ENCODE data around the gene WDR93. TPM values are rescaled to one million over a fixed set of nuclear protein-coding genes. Genes with fewer than 3 reads are reported as not detected.
A peak's percentile ranks its signal among the peaks of the same experiment; 100 is the strongest.

The WDR93 gene
- total RNA-seq, 1 experiment from 2014 or later = 0.16 TPM

DNA sequence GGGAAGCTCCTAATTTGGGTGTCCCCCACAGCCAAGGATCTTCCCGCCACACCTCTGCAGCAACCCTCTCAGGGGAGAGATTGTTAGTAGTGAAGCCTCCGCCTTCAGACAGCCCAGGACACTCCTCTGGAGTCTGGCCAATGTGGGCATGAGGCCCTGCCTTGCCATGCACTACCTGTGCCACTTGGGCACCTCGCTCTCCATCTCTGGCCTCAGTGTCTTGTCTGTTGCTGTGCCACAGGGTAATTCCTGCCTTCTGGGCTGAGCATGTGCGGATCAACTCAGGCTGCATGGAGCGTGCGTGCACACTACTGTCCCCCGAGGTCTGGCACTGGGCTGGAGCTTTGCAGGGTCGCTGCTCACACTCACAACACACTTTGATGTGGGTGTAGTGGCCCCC lies 68.4 kb downstream of the WDR93 start:
- Mint-ChIP-seq H3K27me3 (ENCODE audit: insufficient read depth, unreplicated experiment) (no peaks in the 10 kb centered on the region), H3K4me3 (ENCODE audit: unreplicated experiment) (no peak overlapping the region), H3K36me3 (ENCODE audit: insufficient read depth, unreplicated experiment) (no peaks in the 10 kb centered on the region), H3K4me1 (ENCODE audit: low read depth, unreplicated experiment) (peaks cover 16% of the 10 kb centered on the region), H3K27ac (ENCODE audit: unreplicated experiment) (no peak overlapping the region), H3K9me3 (ENCODE audit: unreplicated experiment) (no peaks in the 10 kb centered on the region)
- Histone ChIP-seq H3K36me3 (ENCODE audit: control insufficient read depth, insufficient read depth, low read length) (no peaks in the 10 kb centered on the region), H3K27me3 (replicated peaks; ENCODE audit: control insufficient read depth, insufficient read depth, low read length) (no peaks in the 10 kb centered on the region), H3K4me1 (peaks cover 33% of the 10 kb centered on the region), H3K4me3 (ENCODE audit: low read depth, low read length) (no peak overlapping the region), H3K9me3 (no peaks in the 10 kb centered on the region)
- intact Hi-C loops (cut with micrococcal nuclease; ENCODE audit: unreplicated experiment) = no loop called here
- TF ChIP-seq, protein P1, sequence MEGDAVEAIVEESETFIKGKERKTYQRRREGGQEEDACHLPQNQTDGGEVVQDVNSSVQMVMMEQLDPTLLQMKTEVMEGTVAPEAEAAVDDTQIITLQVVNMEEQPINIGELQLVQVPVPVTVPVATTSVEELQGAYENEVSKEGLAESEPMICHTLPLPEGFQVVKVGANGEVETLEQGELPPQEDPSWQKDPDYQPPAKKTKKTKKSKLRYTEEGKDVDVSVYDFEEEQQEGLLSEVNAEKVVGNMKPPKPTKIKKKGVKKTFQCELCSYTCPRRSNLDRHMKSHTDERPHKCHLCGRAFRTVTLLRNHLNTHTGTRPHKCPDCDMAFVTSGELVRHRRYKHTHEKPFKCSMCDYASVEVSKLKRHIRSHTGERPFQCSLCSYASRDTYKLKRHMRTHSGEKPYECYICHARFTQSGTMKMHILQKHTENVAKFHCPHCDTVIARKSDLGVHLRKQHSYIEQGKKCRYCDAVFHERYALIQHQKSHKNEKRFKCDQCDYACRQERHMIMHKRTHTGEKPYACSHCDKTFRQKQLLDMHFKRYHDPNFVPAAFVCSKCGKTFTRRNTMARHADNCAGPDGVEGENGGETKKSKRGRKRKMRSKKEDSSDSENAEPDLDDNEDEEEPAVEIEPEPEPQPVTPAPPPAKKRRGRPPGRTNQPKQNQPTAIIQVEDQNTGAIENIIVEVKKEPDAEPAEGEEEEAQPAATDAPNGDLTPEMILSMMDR (IDR thresholded peaks at IDR 0.05; ENCODE audit: insufficient read depth in 1 of 2, low read depth in 1 of 2, low read length in 1 of 2, severe bottlenecking in 1 of 2, unreplicated experiment in 1 of 2) = no peak
- no peak for DNase-seq
- ChIA-PET CTCF (interaction anchor here (5.7 kb wide), 1 partner anchor 117 kb away, joined by 154 read pairs; no protein-coding TSS in a partner anchor), POLR2A (no interaction called here)
- no TSS peak for BruUV-seq (replicated peaks)

DNA sequence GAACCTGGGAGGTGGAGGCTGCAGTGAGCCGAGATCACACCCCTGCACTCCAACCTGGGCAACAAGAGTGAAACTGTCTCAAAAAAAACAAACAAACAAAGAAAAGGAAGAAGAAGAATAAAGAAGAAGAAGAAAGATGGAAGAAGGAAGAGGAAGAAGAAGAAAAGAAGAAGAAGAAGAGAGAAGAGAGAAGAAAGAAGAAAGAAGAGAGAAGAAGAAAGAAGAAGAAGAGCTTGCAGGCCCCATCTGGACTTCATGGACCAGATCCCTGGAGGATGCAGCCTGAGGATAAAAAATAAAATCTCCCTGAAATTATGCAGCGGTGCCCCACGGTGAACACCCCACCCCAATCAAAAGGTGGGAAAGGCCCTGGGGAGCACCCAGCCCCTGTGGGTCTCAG lies 69.2 kb downstream of the WDR93 start:
- no peak overlapping the region for H3K27ac Mint-ChIP-seq (ENCODE audit: unreplicated experiment)
- CTCF ChIA-PET = interaction anchor here (0.6 to 5.7 kb wide), 10 partner anchors 10 to 131 kb away, joined by 3 to 154 read pairs (median 4); partner anchors contain the start of gene MESP1
- H3K4me3 Mint-ChIP-seq (ENCODE audit: unreplicated experiment) = no peak overlapping the region
- no peaks in the 10 kb centered on the region for H3K36me3 ChIP-seq (ENCODE audit: control insufficient read depth, insufficient read depth, low read length)
- H3K4me1 Mint-ChIP-seq (ENCODE audit: low read depth, unreplicated experiment) = peaks cover 10% of the 10 kb centered on the region
- no peaks in the 10 kb centered on the region for H3K27me3 ChIP-seq (replicated peaks; ENCODE audit: control insufficient read depth, insufficient read depth, low read length)
- no peak for DNase-seq
- no TSS peak for BruUV-seq (replicated peaks)
- no peaks in the 10 kb centered on the region for H3K9me3 ChIP-seq
- H3K9me3 Mint-ChIP-seq (ENCODE audit: unreplicated experiment) = no peaks in the 10 kb centered on the region
- H3K4me1 ChIP-seq = peaks cover 30% of the 10 kb centered on the region
- no peaks in the 10 kb centered on the region for H3K36me3 Mint-ChIP-seq (ENCODE audit: insufficient read depth, unreplicated experiment)
- no peaks in the 10 kb centered on the region for H3K27me3 Mint-ChIP-seq (ENCODE audit: insufficient read depth, unreplicated experiment)
- no peak overlapping the region for H3K4me3 ChIP-seq (ENCODE audit: low read depth, low read length)
- POLR2A ChIA-PET = no interaction called here
- TF ChIP-seq, protein P1 (IDR thresholded peaks at IDR 0.05; ENCODE audit: insufficient read depth in 1 of 2, low read depth in 1 of 2, low read length in 1 of 2, severe bottlenecking in 1 of 2, unreplicated experiment in 1 of 2) = no peak
- intact Hi-C loops (cut with micrococcal nuclease; ENCODE audit: unreplicated experiment) = loop anchor here (1.0 to 10.0 kb wide), 4 partner anchors 20 to 128 kb away; no protein-coding TSS in a partner anchor

- Mint-ChIP-seq H3K36me3 (ENCODE audit: insufficient read depth, unreplicated experiment) (no peaks in the 10 kb centered on the region), H3K27me3 (ENCODE audit: insufficient read depth, unreplicated experiment) (no peaks in the 10 kb centered on the region), H3K4me1 (ENCODE audit: low read depth, unreplicated experiment) (peaks cover 7% of the 10 kb centered on the region), H3K27ac (ENCODE audit: unreplicated experiment) (no peak overlapping the region), H3K4me3 (ENCODE audit: unreplicated experiment) (no peak overlapping the region), H3K9me3 (ENCODE audit: unreplicated experiment) (no peaks in the 10 kb centered on the region)
- peak; percentile 74 to 89 for DNase-seq
- Histone ChIP-seq H3K4me1 (peaks cover 26% of the 10 kb centered on the region), H3K9me3 (no peaks in the 10 kb centered on the region), H3K27me3 (replicated peaks; ENCODE audit: control insufficient read depth, insufficient read depth, low read length) (no peaks in the 10 kb centered on the region), H3K36me3 (ENCODE audit: control insufficient read depth, insufficient read depth, low read length) (no peaks in the 10 kb centered on the region), H3K4me3 (ENCODE audit: low read depth, low read length) (no peak overlapping the region)
- CTCF ChIA-PET = interaction anchor here (0.6 to 5.7 kb wide), 26 partner anchors 9 to 185 kb away, joined by 3 to 154 read pairs (median 4); partner anchors contain the start of genes AP3S2, MESP1, MESP2 and TICRR
- POLR2A ChIA-PET = interaction anchor here (0.5 to 1.0 kb wide), 3 partner anchors 63 to 114 kb away, joined by 3 read pairs; no protein-coding TSS in a partner anchor
- intact Hi-C loops (cut with micrococcal nuclease; ENCODE audit: unreplicated experiment) = loop anchor here (1.0 to 10.0 kb wide), 4 partner anchors 20 to 128 kb away; no protein-coding TSS in a partner anchor
- no TSS peak for BruUV-seq (replicated peaks)
- TF ChIP-seq, protein P1 (IDR thresholded peaks at IDR 0.05; ENCODE audit: insufficient read depth in 1 of 2, low read depth in 1 of 2, low read length in 1 of 2, severe bottlenecking in 1 of 2, unreplicated experiment in 1 of 2) = peak; percentile 79 to 96
Measured at GRCh38 chr15:89760303-89761008, 69.8 kb downstream of the WDR93 start.

All from Caco-2 (cell line).